H9 (cell line): ENCODE measurements around the gene KRTAP5-4. TPM values are rescaled to one million over a fixed set of nuclear protein-coding genes. Genes with fewer than 3 reads are reported as not detected.

ENCODE experiments used
- DNase-seq: peaks from one replicate; pipeline ENCODE4 v3.0.0-alpha.2; 2017
- H2AFZ ChIP-seq: one replicate; pipeline ENCODE4 v1.6.1; 2013; ENCODE audit warnings: mild to moderate bottlenecking, low read length, control low read depth, moderate library complexity
- H2AK5ac ChIP-seq: 2 replicates; pipeline ENCODE4 v1.6.1; 2013; ENCODE audit warnings: low read length, control low read depth, mixed read lengths; ENCODE audit not compliant: insufficient read length
- H2BK120ac ChIP-seq: one replicate; pipeline ENCODE4 v1.6.1; 2013; ENCODE audit warnings: low read depth, mild to moderate bottlenecking, low read length, control low read depth, inconsistent platforms; ENCODE audit not compliant: poor library complexity, severe bottlenecking
- H2BK12ac ChIP-seq: 2 replicates; pipeline ENCODE4 v1.6.1; 2013; ENCODE audit warnings: low read length, control low read depth, mixed read lengths, low read depth; ENCODE audit not compliant: insufficient read length
- H2BK15ac ChIP-seq: 2 replicates; pipeline ENCODE4 v1.6.1; 2013; ENCODE audit warnings: low read depth, low read length, control low read depth
- H2BK20ac ChIP-seq: one replicate; pipeline ENCODE4 v1.6.1; 2013; ENCODE audit warnings: low read depth, mild to moderate bottlenecking, low read length, control low read depth, inconsistent platforms; ENCODE audit not compliant: poor library complexity, severe bottlenecking
- H2BK5ac ChIP-seq: 2 replicates; pipeline ENCODE4 v1.6.1; 2013; ENCODE audit warnings: low read length, control low read depth, mixed read lengths; ENCODE audit not compliant: insufficient read length
- H3K14ac ChIP-seq: 2 replicates; pipeline ENCODE4 v1.6.1; 2013; ENCODE audit warnings: low read length, control low read depth; ENCODE audit not compliant: insufficient read depth
- H3K18ac ChIP-seq: 2 replicates; pipeline ENCODE4 v1.6.1; 2013; ENCODE audit warnings: low read depth, mild to moderate bottlenecking, mixed read lengths, low read length, control low read depth; ENCODE audit not compliant: insufficient read length
- H3K23ac ChIP-seq: 2 replicates; pipeline ENCODE4 v1.6.1; 2013; ENCODE audit warnings: low read length, control low read depth, mixed read lengths, low read depth; ENCODE audit not compliant: insufficient read length
- H3K23me2 ChIP-seq: 2 replicates; pipeline ENCODE4 v1.6.1; 2013; ENCODE audit warnings: low read depth, mild to moderate bottlenecking, mixed read lengths, low read length, control low read depth; ENCODE audit not compliant: insufficient read length, poor library complexity, severe bottlenecking
- H3K27ac ChIP-seq: 2 replicates; pipeline ENCODE4 v1.5.1; 2013; ENCODE audit warnings: low read length, control low read depth, mixed read lengths, low read depth; ENCODE audit not compliant: insufficient read length
- H3K27me3 ChIP-seq: 2 replicates; pipeline ENCODE4 v1.6.1; 2013; ENCODE audit warnings: low read length, control low read depth, inconsistent platforms; ENCODE audit not compliant: insufficient read depth
- H3K4ac ChIP-seq: 2 replicates; pipeline ENCODE4 v1.6.1; 2013; ENCODE audit warnings: low read depth, mild to moderate bottlenecking, control low read depth, inconsistent platforms, low read length, moderate library complexity
- H3K4me1 ChIP-seq: 2 replicates; pipeline ENCODE4 v1.6.1; 2013; ENCODE audit warnings: low read length, control low read depth, inconsistent platforms; ENCODE audit not compliant: insufficient read depth
- H3K4me2 ChIP-seq: 2 replicates; pipeline ENCODE4 v1.6.1; 2013; ENCODE audit warnings: low read length, control low read depth, mixed read lengths; ENCODE audit not compliant: insufficient read length, insufficient read depth
- H3K56ac ChIP-seq: 2 replicates; pipeline ENCODE4 v1.6.1; 2013; ENCODE audit warnings: low read depth, mild to moderate bottlenecking, mixed read lengths, low read length, control low read depth; ENCODE audit not compliant: insufficient read length
- H3K79me1 ChIP-seq: 2 replicates; pipeline ENCODE4 v1.6.1; 2013; ENCODE audit warnings: low read depth, mild to moderate bottlenecking, moderate library complexity, low read length, control low read depth, inconsistent platforms; ENCODE audit not compliant: insufficient read depth, poor library complexity, severe bottlenecking
- H3K79me2 ChIP-seq: 2 replicates; pipeline ENCODE4 v1.6.1; 2013; ENCODE audit warnings: low read length, control low read depth, inconsistent platforms; ENCODE audit not compliant: insufficient read depth
- H3K9ac ChIP-seq: 2 replicates; pipeline ENCODE4 v1.6.1; 2013; ENCODE audit warnings: low read length, control low read depth, mixed read lengths; ENCODE audit not compliant: insufficient read length; ENCODE audit errors: extremely low read depth
- H3K9me3 ChIP-seq: one replicate; pipeline ENCODE4 v1.6.1; 2013; ENCODE audit warnings: low read depth, low read length, inconsistent platforms; ENCODE audit not compliant: control insufficient read depth
- H3T11ph ChIP-seq: one replicate; pipeline ENCODE4 v1.6.1; 2013; ENCODE audit warnings: mild to moderate bottlenecking, low read length, control low read depth, inconsistent platforms
- H4K20me1 ChIP-seq: one replicate; pipeline ENCODE4 v1.6.1; 2013; ENCODE audit not compliant: control insufficient read depth, insufficient read length, insufficient read depth
- H4K5ac ChIP-seq: 2 replicates; pipeline ENCODE4 v1.6.1; 2013; ENCODE audit warnings: low read depth, mild to moderate bottlenecking, mixed read lengths, low read length, control low read depth; ENCODE audit not compliant: insufficient read length
- H4K8ac ChIP-seq: replicated peaks from 2 replicates; pipeline ENCODE4 v1.6.1; 2013; ENCODE audit warnings: low read length, control low read depth, mixed read lengths, low read depth; ENCODE audit not compliant: insufficient read length
- H4K91ac ChIP-seq: 2 replicates; pipeline ENCODE4 v1.6.1; 2013; ENCODE audit warnings: low read depth, mild to moderate bottlenecking, moderate library complexity, mixed read lengths, low read length, control low read depth; ENCODE audit not compliant: insufficient read length
- H3K27ac Mint-ChIP-seq, 3 experiments: 2 replicates in 2 of 3; 3 replicates in 1 of 3; pipeline ENCODE4 v1.8.0; 2020 to 2021; ENCODE audit warnings: mixed read lengths in 3 of 3, mild to moderate bottlenecking in 1 of 3, moderate library complexity in 1 of 3
- H3K27me3 Mint-ChIP-seq: 2 replicates; pipeline ENCODE4 v1.8.0; 2021; ENCODE audit warnings: low read depth, mild to moderate bottlenecking, moderate library complexity, mixed read lengths
- H3K36me3 Mint-ChIP-seq, 3 experiments: 2 replicates in 2 of 3; 3 replicates in 1 of 3; pipeline ENCODE4 v1.8.0; 2020 to 2021; ENCODE audit warnings: low read depth in 3 of 3, mixed read lengths in 3 of 3; ENCODE audit not compliant: insufficient read depth in 1 of 3
- H3K4me1 Mint-ChIP-seq, 2 experiments: 2 replicates each; pipeline ENCODE4 v1.8.0; 2020; ENCODE audit warnings: mixed read lengths in 2 of 2
- H3K4me3 Mint-ChIP-seq, 2 experiments: 2 replicates in 1 of 2; 3 replicates in 1 of 2; pipeline ENCODE4 v1.8.0; 2020 to 2021; ENCODE audit warnings: mild to moderate bottlenecking in 2 of 2, mixed read lengths in 2 of 2, moderate library complexity in 1 of 2
- H3K9me3 Mint-ChIP-seq, 2 experiments: 2 replicates in 1 of 2; 3 replicates in 1 of 2; pipeline ENCODE4 v1.8.0; 2020; ENCODE audit warnings: mild to moderate bottlenecking in 2 of 2, mixed read lengths in 2 of 2, moderate library complexity in 1 of 2
- CTCF ChIP-seq: fragments of 200-600 bp; sonication (generic); conservative IDR thresholded peaks from 3 replicates; pipeline ENCODE4 v1.8.0; 2021; ENCODE audit warnings: antibody characterized with exemption, mild to moderate bottlenecking
- WGBS: extraction: QIAGEN DNeasy Blood & Tissue Kit; methylation state at CpG from one replicate; pipeline ENCODE4 v1.1.7; 2013; ENCODE audit warnings: missing lambda C conversion rate, low lambda C conversion rate, mixed read lengths; ENCODE audit not compliant: insufficient read length; ENCODE audit errors: extremely low coverage; 5-methylcytosine and 5-hydroxymethylcytosine counted together
- total RNA-seq: library from RNA; stranded (reverse); gene quantifications from 2 replicates; pipeline ENCODE4 v1.2.1, GENCODE V29; 2021

Gene KRTAP5-4
- total RNA-seq, 1 experiment from 2014 or later: not detected

GRCh38 chr11:1645357-1645821, 23.5 kb upstream of the KRTAP5-4 start:
- Histone ChIP-seq H2AK5ac (no peak overlapping the region), H3K56ac (no peak overlapping the region), H3K14ac (no peak overlapping the region; the same call in 1 of the 2 replicates), H3K4me2 (no peak overlapping the region), H3K27me3 (no peaks in the 10 kb centered on the region), H3K79me1 (no peaks in the 10 kb centered on the region), H2AFZ (no peak overlapping the region), H2BK5ac (no peak overlapping the region), H3K27ac (no peak overlapping the region), H2BK15ac (no peak overlapping the region), H2BK120ac (no peak overlapping the region), H2BK20ac (no peak overlapping the region), H4K91ac (no peak overlapping the region), H3K79me2 (no peaks in the 10 kb centered on the region), H3K4me1 (no peaks in the 10 kb centered on the region), H3K23me2 (no peaks in the 10 kb centered on the region), H3T11ph (no peak overlapping the region), H3K9ac (no peak overlapping the region), H3K4ac (no peak overlapping the region), H3K18ac (no peak overlapping the region), H3K23ac (no peak overlapping the region), H4K5ac (no peak overlapping the region), H2BK12ac (no peak overlapping the region), H4K8ac (no peak overlapping the region), H3K9me3 (no peaks in the 10 kb centered on the region), H4K20me1 (no peaks in the 10 kb centered on the region)
- WGBS: no CpG with 5 or more reads among the region's 12 CpGs
- Mint-ChIP-seq H3K27ac (no peak overlapping the region), H3K9me3 (peaks cover 0 to 4% of the 10 kb centered on the region in 2 experiments; a peak in 1 of 5 replicates), H3K4me1 (no peaks in the 10 kb centered on the region), H3K36me3 (no peaks in the 10 kb centered on the region), H3K4me3 (no peak overlapping the region), H3K27me3 (peaks cover 32% of the 10 kb centered on the region)
- no peak for DNase-seq
- no peak for TF ChIP-seq CTCF
